ENCODE measurements around the gene ANKLE2.
A peak's percentile ranks its signal among the peaks of the same experiment; 100 is the strongest.

ANKLE2 gene

GRCh38 chr12:132771126-132771838 is 9.7 kb upstream of the ANKLE2 start:
- Histone ChIP-seq H3K27ac (ENCODE audit: low read length) (peak overlapping the region; percentile 85), H4K20me1 (ENCODE audit: insufficient read depth, low read length) (no peaks in the 10 kb centered on the region), H3K27me3 (ENCODE audit: low read depth, low read length) (no peaks in the 10 kb centered on the region), H3K9ac (ENCODE audit: low read length) (no peak overlapping the region), H3K9me3 (ENCODE audit: insufficient read depth, low read length) (no peaks in the 10 kb centered on the region; the same call in 1 of the 2 replicates), H3K36me3 (replicated peaks; ENCODE audit: low read depth, low read length) (peaks cover 4% of the 10 kb centered on the region), H2AFZ (ENCODE audit: low read depth, low read length) (no peak overlapping the region), H3K4me1 (ENCODE audit: low read length) (peaks cover 30% of the 10 kb centered on the region), H3K4me2 (ENCODE audit: low read length) (peak overlapping the region; percentile 24), H3K79me2 (ENCODE audit: low read length) (no peaks in the 10 kb centered on the region), H3K4me3 (ENCODE audit: low read length) (no peak overlapping the region)
- TF ChIP-seq EZH2phosphoT487 (IDR thresholded peaks at IDR 0.05; ENCODE audit: low read depth) (no peak), CTCF (IDR thresholded peaks at IDR 0.05; ENCODE audit: low read depth, low read length) (no peak)

- H3K4me3 ChIP-seq (ENCODE audit: low read length), result no peak overlapping the region
- no peaks in the 10 kb centered on the region; the same call in 1 of the 2 replicates for H3K9me3 ChIP-seq (ENCODE audit: insufficient read depth, low read length)
- H4K20me1 ChIP-seq (ENCODE audit: insufficient read depth, low read length), result no peaks in the 10 kb centered on the region
- no peak overlapping the region for H2AFZ ChIP-seq (ENCODE audit: low read depth, low read length)
- H3K27ac ChIP-seq (ENCODE audit: low read length), result no peak overlapping the region
- no peaks in the 10 kb centered on the region for H3K27me3 ChIP-seq (ENCODE audit: low read depth, low read length)
- no peak overlapping the region for H3K9ac ChIP-seq (ENCODE audit: low read length)
- no peak for TF ChIP-seq CTCF (IDR thresholded peaks at IDR 0.05; ENCODE audit: low read depth, low read length)
- no peak for TF ChIP-seq EZH2phosphoT487 (IDR thresholded peaks at IDR 0.05; ENCODE audit: low read depth)
- H3K4me1 ChIP-seq (ENCODE audit: low read length), result peaks cover 20% of the 10 kb centered on the region
- no peak overlapping the region for H3K4me2 ChIP-seq (ENCODE audit: low read length)
- H3K79me2 ChIP-seq (ENCODE audit: low read length), result peaks cover 1% of the 10 kb centered on the region; the same call in 1 of the 2 replicates
- H3K36me3 ChIP-seq (replicated peaks; ENCODE audit: low read depth, low read length), result peaks cover 4% of the 10 kb centered on the region
These were observed 4.9 kb upstream of the ANKLE2 start for GRCh38 chr12:132766380-132767085.

GRCh38 chr12:132765361-132765760 is 3.7 kb upstream of the ANKLE2 start:
- Histone ChIP-seq H4K20me1 (ENCODE audit: insufficient read depth, low read length) (peaks cover 5% of the 10 kb centered on the region; the same call in 1 of the 2 replicates), H3K9ac (ENCODE audit: low read length) (no peak overlapping the region), H2AFZ (ENCODE audit: low read depth, low read length) (no peak overlapping the region), H3K4me1 (ENCODE audit: low read length) (peaks cover 9% of the 10 kb centered on the region), H3K27ac (ENCODE audit: low read length) (no peak overlapping the region), H3K36me3 (replicated peaks; ENCODE audit: low read depth, low read length) (peaks cover 4% of the 10 kb centered on the region), H3K9me3 (ENCODE audit: insufficient read depth, low read length) (no peaks in the 10 kb centered on the region), H3K27me3 (ENCODE audit: low read depth, low read length) (no peaks in the 10 kb centered on the region), H3K4me2 (ENCODE audit: low read length) (no peak overlapping the region), H3K79me2 (ENCODE audit: low read length) (peaks cover 13% of the 10 kb centered on the region), H3K4me3 (ENCODE audit: low read length) (no peak overlapping the region)
- TF ChIP-seq CTCF (IDR thresholded peaks at IDR 0.05; ENCODE audit: low read depth, low read length) (no peak), EZH2phosphoT487 (IDR thresholded peaks at IDR 0.05; ENCODE audit: low read depth) (no peak)

GRCh38 chr12:132764231-132764630 is 2.6 kb upstream of the ANKLE2 start:
- Histone ChIP-seq H3K9me3 (ENCODE audit: insufficient read depth, low read length) (no peaks in the 10 kb centered on the region), H2AFZ (ENCODE audit: low read depth, low read length) (no peak overlapping the region), H3K79me2 (ENCODE audit: low read length) (peaks cover 24% of the 10 kb centered on the region), H3K4me2 (ENCODE audit: low read length) (no peak overlapping the region), H3K9ac (ENCODE audit: low read length) (no peak overlapping the region), H3K4me3 (ENCODE audit: low read length) (no peak overlapping the region), H4K20me1 (ENCODE audit: insufficient read depth, low read length) (peaks cover 7% of the 10 kb centered on the region; the same call in 1 of the 2 replicates), H3K27ac (ENCODE audit: low read length) (no peak overlapping the region), H3K4me1 (ENCODE audit: low read length) (no peaks in the 10 kb centered on the region), H3K36me3 (replicated peaks; ENCODE audit: low read depth, low read length) (no peaks in the 10 kb centered on the region), H3K27me3 (ENCODE audit: low read depth, low read length) (no peaks in the 10 kb centered on the region)
- TF ChIP-seq EZH2phosphoT487 (IDR thresholded peaks at IDR 0.05; ENCODE audit: low read depth) (no peak), CTCF (IDR thresholded peaks at IDR 0.05; ENCODE audit: low read depth, low read length) (no peak)

Measured in OCI-LY3 (cell line).